IPS-20b (cell line): ENCODE data around the gene PLPPR1.
A peak's percentile ranks its signal among the peaks of the same experiment; 100 is the strongest.

Experiments used
- H3K27ac ChIP-seq: one replicate; pipeline ENCODE4 v1.5.1; 2013; ENCODE audit warnings: low read length
- H3K27me3 ChIP-seq: 2 replicates; pipeline ENCODE4 v1.6.1; 2013; ENCODE audit warnings: mild to moderate bottlenecking, low read length, inconsistent platforms; ENCODE audit not compliant: insufficient read depth
- H3K36me3 ChIP-seq: 2 replicates; pipeline ENCODE4 v1.6.1; 2013; ENCODE audit warnings: low read depth, mild to moderate bottlenecking, inconsistent platforms, low read length, moderate library complexity; ENCODE audit not compliant: insufficient read depth
- H3K4me1 ChIP-seq: 2 replicates; pipeline ENCODE4 v1.6.1; 2013; ENCODE audit warnings: mild to moderate bottlenecking, control low read depth, inconsistent platforms, low read length, moderate library complexity; ENCODE audit not compliant: insufficient read depth
- H3K4me3 ChIP-seq: 2 replicates; pipeline ENCODE4 v1.5.1; 2013; ENCODE audit warnings: mild to moderate bottlenecking, low read length, inconsistent platforms
- H3K9ac ChIP-seq: 2 replicates; pipeline ENCODE4 v1.6.1; 2013; ENCODE audit warnings: low read depth, mild to moderate bottlenecking, inconsistent platforms, low read length, moderate library complexity
- H3K9me3 ChIP-seq: 2 replicates; pipeline ENCODE4 v1.6.1; 2013; ENCODE audit warnings: mild to moderate bottlenecking, low read depth, low read length, inconsistent platforms; ENCODE audit not compliant: insufficient read depth

Gene PLPPR1

DNA sequence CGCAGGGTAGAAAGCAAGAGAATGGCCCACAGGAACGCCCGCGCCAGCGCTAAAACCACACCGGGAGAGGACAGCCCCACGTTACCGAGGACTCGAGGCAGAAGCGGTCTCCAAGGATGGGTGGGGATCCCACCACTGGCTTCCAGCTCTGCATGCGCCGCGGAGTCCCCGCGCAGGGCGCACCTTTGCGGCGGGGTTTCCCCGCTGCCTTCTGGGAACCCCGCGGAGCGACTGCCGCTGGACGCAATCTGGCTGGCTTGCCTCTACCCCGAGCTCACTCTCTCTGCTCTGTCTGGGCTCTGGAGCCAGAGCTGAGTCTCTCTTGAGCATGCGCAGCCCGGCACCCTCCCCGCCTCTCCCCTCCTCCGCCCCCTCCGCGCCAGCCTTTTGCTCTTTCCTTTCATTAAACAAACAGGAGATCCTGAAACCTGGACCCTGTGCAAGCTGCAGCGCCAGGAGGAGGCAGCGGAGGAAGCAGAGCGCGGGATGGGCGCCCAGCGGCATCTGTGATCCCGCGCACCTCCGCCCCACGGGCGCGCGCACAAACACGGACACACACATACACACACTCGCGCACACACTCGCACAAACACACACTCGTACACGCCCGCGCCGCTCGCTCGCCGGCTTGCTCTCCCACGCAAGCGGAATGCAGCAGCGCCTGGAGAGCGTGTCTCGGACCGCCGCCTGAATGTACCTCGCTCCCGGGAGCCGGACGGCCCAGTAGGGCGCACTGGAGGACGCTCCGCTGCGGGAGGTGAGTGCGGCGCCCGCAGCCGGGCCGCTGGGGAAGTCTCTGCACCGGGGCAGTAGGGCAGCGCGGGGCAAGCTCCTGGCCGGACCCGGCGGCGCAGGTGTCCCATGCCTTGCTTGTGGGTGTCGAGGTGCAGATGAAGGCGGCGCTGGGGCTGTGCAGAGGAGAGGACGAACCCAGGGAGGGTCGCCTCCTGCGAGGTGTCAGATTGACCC, at the start of gene PLPPR1:
TSS of gene PLPPR1 (plus strand) at position 382 of the 969 bp plus-strand sequence.
- no peaks in the 10 kb centered on the region for H3K36me3 ChIP-seq
- peak within 1 kb of the TSS; percentile 86 for H3K4me3 ChIP-seq
- peak within 1 kb of the TSS; percentile 66; the same call in 1 of the 2 replicates for H3K9ac ChIP-seq
- H3K4me1 ChIP-seq, result peaks cover 9% of the 10 kb centered on the region; the same call in 1 of the 2 replicates
- H3K27ac ChIP-seq, result no peak within 1 kb of the TSS
- peaks cover 79% of the 10 kb centered on the region for H3K27me3 ChIP-seq
- no peaks in the 10 kb centered on the region for H3K9me3 ChIP-seq

- no peak overlapping the region for H3K9ac ChIP-seq
- H3K4me1 ChIP-seq, result no peaks in the 10 kb centered on the region
- H3K36me3 ChIP-seq, result no peaks in the 10 kb centered on the region
- no peak overlapping the region for H3K4me3 ChIP-seq
- H3K27me3 ChIP-seq, result no peaks in the 10 kb centered on the region
- H3K27ac ChIP-seq, result no peak overlapping the region
- no peaks in the 10 kb centered on the region for H3K9me3 ChIP-seq
Observed at GRCh38 chr9:100989731-100990130, 38.8 kb upstream of the PLPPR1 start.

- Histone ChIP-seq H3K9ac (no peak overlapping the region), H3K9me3 (no peaks in the 10 kb centered on the region), H3K27ac (no peak overlapping the region), H3K27me3 (no peaks in the 10 kb centered on the region), H3K4me1 (no peaks in the 10 kb centered on the region), H3K36me3 (no peaks in the 10 kb centered on the region), H3K4me3 (no peak overlapping the region)
Observed at GRCh38 chr9:100990605-100991381, 37.7 kb upstream of the PLPPR1 start.

DNA sequence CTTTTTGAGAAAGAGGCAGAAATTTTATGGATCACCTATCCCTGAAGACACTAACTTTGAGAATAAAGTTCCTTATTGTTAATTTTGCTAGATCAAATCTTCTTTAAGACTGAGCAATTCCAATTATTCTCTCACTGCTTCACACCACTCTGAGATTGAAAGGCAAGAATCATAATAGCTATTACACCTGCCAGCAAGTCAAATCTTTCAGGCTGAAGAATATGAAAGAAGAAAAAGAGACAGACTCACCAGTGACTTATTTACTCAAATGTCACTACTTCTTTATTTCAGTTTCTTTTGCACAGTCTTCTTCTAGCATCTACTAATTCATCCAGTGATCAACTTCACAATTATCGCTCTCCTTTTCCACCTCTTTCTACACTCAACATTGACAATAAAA, 35.9 kb upstream of the PLPPR1 start:
- Histone ChIP-seq H3K27me3 (no peaks in the 10 kb centered on the region), H3K9ac (no peak overlapping the region), H3K27ac (no peak overlapping the region), H3K9me3 (no peaks in the 10 kb centered on the region), H3K36me3 (no peaks in the 10 kb centered on the region), H3K4me3 (no peak overlapping the region), H3K4me1 (no peaks in the 10 kb centered on the region)

DNA sequence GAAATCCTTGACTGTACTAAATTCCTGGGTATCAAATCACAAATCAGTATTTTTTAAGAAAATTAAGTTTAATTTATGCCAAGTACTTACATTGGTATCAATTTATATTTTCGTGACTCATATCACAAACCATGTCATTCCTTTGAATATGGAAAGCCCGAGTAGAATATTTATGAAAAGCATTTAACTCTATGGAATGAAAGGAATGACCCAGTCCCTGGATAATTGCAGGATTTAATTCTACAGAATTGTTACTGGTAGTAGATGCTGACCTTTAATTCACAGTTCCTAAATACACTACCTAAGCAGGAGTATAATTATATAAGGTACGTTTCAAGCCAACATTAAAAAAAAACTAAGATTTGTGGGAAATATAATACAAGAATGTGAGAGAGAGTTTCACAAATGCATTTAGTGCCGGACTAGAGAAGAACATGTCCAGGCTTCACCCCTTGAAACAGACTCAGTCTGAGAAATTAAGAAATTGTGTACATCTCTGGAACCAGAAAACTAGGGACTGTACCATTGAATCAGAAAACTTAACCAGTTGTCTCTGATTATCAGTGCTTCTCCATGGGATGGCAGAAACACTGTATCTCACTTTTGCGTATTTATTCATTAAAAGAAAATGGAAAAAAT, 28.5 kb upstream of the PLPPR1 start:
- Histone ChIP-seq H3K27ac (no peak overlapping the region), H3K9ac (no peak overlapping the region), H3K27me3 (no peaks in the 10 kb centered on the region), H3K4me3 (no peak overlapping the region), H3K4me1 (no peaks in the 10 kb centered on the region), H3K36me3 (no peaks in the 10 kb centered on the region), H3K9me3 (no peaks in the 10 kb centered on the region)

DNA sequence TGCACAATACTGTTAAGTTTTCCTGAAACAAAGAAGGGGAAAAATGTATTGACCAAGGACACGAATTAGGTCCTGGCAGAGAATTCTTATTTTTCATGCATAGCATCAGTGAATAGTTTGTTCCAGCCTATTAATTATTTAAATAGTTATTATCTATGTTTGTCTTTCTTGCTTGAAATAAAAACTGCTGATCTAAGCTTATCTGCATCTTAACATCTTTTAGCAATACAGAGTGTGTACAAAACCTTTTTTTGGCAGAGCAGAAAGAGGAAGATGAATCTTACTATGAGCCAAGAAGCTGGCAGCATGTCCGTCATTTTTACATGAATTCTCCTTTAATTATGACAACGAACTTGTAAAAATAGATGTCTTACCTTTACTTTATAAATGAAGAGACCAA, 23.3 kb upstream of the PLPPR1 start:
- Histone ChIP-seq H3K27ac (no peak overlapping the region), H3K4me3 (no peak overlapping the region), H3K9me3 (no peaks in the 10 kb centered on the region), H3K36me3 (no peaks in the 10 kb centered on the region), H3K4me1 (no peaks in the 10 kb centered on the region), H3K27me3 (no peaks in the 10 kb centered on the region), H3K9ac (no peak overlapping the region)

- Histone ChIP-seq H3K9ac (no peak overlapping the region), H3K27me3 (no peaks in the 10 kb centered on the region), H3K36me3 (no peaks in the 10 kb centered on the region), H3K9me3 (no peaks in the 10 kb centered on the region), H3K27ac (no peak overlapping the region), H3K4me1 (no peaks in the 10 kb centered on the region), H3K4me3 (no peak overlapping the region)
Observed at GRCh38 chr9:101014566-101014965, 14.0 kb upstream of the PLPPR1 start.

DNA sequence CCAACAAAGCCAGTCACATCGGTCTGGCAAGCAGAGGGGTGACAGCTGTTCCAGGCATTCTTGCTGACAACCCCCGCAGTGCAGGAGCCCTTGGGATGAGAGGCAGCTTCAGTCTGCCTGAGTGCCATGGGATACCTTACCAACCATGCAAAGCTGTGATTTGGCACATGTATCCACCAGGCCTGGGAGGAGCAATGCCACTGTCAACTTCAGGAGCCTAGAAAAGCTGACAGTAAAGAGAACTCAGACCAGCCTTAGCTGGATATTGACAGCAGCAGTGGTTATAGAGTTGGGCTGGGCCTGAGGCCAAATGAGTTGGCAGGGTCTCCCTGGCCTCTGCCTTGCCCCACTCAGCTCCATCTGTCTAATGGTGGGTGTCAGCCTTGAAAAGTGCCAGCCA, 10.1 kb upstream of the PLPPR1 start:
- Histone ChIP-seq H3K36me3 (no peaks in the 10 kb centered on the region), H3K4me1 (no peaks in the 10 kb centered on the region), H3K4me3 (no peak overlapping the region), H3K27me3 (no peaks in the 10 kb centered on the region), H3K9me3 (no peaks in the 10 kb centered on the region), H3K27ac (no peak overlapping the region), H3K9ac (no peak overlapping the region)

GRCh38 chr9:101022704-101023103, 5.8 kb upstream of the PLPPR1 start:
- no peaks in the 10 kb centered on the region for H3K9me3 ChIP-seq
- peaks cover 9% of the 10 kb centered on the region; the same call in 1 of the 2 replicates for H3K4me1 ChIP-seq
- H3K4me3 ChIP-seq, result no peak overlapping the region
- H3K27me3 ChIP-seq, result peaks cover 21% of the 10 kb centered on the region
- no peak overlapping the region for H3K9ac ChIP-seq
- no peak overlapping the region for H3K27ac ChIP-seq
- no peaks in the 10 kb centered on the region for H3K36me3 ChIP-seq

DNA sequence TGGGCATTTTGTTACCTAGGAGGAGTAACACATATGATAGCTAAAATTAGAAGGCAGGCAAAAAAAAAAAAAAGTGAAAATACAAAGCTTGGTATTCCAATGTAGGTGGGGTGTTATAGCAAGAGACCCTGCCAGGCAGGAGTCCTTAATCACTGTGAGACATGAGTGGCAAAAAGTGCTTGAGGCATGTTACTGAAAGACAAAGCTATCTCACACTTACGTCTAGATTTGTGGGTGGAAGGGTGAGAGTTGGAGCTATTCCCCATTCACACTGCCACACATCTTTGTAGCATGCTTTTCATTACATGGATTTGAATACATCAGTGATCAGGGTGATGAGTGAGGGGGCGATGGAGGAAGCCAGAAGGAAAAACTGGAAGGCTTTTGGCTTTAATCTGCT, 2.6 kb upstream of the PLPPR1 start:
- H3K4me3 ChIP-seq, result no peak overlapping the region
- H3K9ac ChIP-seq, result no peak overlapping the region
- H3K36me3 ChIP-seq, result no peaks in the 10 kb centered on the region
- no peak overlapping the region for H3K27ac ChIP-seq
- peaks cover 52% of the 10 kb centered on the region for H3K27me3 ChIP-seq
- H3K9me3 ChIP-seq, result no peaks in the 10 kb centered on the region
- H3K4me1 ChIP-seq, result peaks cover 9% of the 10 kb centered on the region; the same call in 1 of the 2 replicates

DNA sequence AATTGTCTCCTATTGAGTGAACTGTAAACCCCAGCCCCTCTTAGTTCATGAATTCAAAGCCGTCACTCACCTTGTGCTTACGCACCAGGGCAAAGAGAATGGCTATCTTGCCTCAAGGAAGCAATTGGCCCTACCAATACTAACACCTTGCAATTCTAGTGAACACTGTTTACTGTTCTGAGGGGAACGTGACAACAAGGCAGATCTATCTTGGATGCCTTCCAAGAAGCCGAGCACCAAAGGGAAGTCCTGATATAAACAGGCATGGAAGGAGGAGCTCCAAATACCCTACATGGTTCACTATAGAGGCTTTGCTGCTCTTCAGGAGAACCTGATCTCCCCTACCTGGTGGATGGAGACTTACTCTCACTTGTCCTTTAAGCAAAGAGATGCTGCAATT, 1.7 kb upstream of the PLPPR1 start:
- Histone ChIP-seq H3K4me1 (peaks cover 9% of the 10 kb centered on the region; the same call in 1 of the 2 replicates), H3K4me3 (no peak overlapping the region; the same call in 1 of the 2 replicates), H3K36me3 (no peaks in the 10 kb centered on the region), H3K9me3 (no peaks in the 10 kb centered on the region), H3K9ac (no peak overlapping the region), H3K27ac (no peak overlapping the region), H3K27me3 (peaks cover 61% of the 10 kb centered on the region)
